Measurements from ENCODE around the gene FCSK. TPM values are rescaled to one million over a fixed set of nuclear protein-coding genes. Genes with fewer than 3 reads are reported as not detected.

FCSK gene
- total and polyA plus RNA-seq, 2 of the 13 experiments (the other 11 are each of a cell fraction or from before 2014, with no cell fraction given) = 9.1 to 19.2 TPM

DNA sequence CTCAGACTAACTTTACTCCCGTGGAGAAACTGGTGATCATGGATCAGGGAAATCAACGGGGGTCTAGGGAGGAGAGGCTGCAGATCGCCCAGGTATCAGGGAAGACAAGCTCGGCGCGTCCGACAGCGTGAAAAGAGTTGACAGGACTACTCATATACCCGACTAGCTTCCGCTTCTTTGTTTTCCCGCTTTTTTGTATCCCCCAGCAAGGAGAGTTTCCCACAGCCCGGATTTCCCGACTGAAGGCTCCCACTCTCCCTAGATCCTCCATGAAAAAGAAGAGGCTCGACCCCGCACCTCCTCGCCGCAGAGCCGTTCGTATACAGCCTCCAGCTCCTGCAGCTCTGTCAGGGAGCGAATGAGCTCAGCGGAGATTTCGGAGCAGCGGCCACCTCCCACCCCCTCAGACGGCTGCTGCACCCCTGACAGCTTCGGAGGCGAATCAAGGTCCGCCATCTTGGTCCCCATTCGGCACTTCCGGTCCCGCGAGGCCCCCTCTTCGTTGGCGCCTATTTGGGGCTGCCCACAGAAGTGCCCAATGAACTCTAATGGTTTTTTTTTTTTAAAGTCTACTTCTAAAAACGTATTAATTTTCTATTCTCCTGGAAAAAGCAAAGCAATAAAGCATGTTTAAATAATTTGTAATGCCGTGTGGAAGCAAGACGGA lies 68.8 kb downstream of the FCSK start, which contains the start of gene COG4 (continued):
- TF ChIP-seq ZNF703 (CRISPR knock-in tag; IDR thresholded peaks at IDR 0.05; ENCODE audit: borderline replicate concordance) (no peak; the same call in 1 of the 2 replicates), KAT8 (CRISPR knock-in tag; IDR thresholded peaks at IDR 0.05) (peak; percentile 95), KLF13 (CRISPR knock-in tag; IDR thresholded peaks at IDR 0.05) (no peak), HDAC1 (CRISPR knock-in tag; IDR thresholded peaks at IDR 0.05) (peak; percentile 84), ZNF441 (CRISPR knock-in tag; IDR thresholded peaks at IDR 0.05; ENCODE audit: borderline replicate concordance) (no peak), ETV5 (CRISPR knock-in tag; IDR thresholded peaks at IDR 0.05; ENCODE audit: borderline replicate concordance) (peak; percentile 86), ZNF577 (CRISPR knock-in tag; IDR thresholded peaks at IDR 0.05; ENCODE audit: borderline replicate concordance, low read depth) (peak; percentile 67; the same call in 1 of the 2 replicates), KDM5A (IDR thresholded peaks at IDR 0.05; ENCODE audit: borderline replicate concordance, low read length) (peak; percentile 99), REXO4 (CRISPR knock-in tag; IDR thresholded peaks at IDR 0.05; ENCODE audit: borderline replicate concordance) (no peak), MIXL1 (CRISPR knock-in tag; IDR thresholded peaks at IDR 0.05) (no peak), CBX2 (IDR thresholded peaks at IDR 0.05; ENCODE audit: low read depth, low read length) (no peak), CBX2 (CRISPR knock-in tag; IDR thresholded peaks at IDR 0.05; ENCODE audit: low read depth) (no peak), ZNF230 (CRISPR knock-in tag; IDR thresholded peaks at IDR 0.05) (0 out of 2 replicates have a peak, but pooled peaks have one; percentile 53), ZNF777 (CRISPR knock-in tag; IDR thresholded peaks at IDR 0.05) (peak; percentile 47; the same call in 1 of the 2 replicates)
- TF ChIP-seq, protein P1, sequence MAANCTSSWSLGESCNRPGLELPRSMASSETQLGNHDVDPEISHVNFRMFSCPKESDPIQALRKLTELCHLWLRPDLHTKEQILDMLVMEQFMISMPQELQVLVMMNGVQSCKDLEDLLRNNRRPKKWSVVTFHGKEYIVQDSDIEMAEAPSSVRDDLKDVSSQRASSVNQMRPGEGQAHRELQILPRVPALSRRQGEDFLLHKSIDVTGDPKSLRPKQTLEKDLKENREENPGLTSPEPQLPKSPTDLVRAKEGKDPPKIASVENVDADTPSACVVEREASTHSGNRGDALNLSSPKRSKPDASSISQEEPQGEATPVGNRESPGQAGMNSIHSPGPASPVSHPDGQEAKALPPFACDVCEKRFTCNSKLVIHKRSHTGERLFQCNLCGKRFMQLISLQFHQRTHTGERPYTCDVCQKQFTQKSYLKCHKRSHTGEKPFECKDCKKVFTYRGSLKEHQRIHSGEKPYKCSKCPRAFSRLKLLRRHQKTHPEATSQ (CRISPR knock-in tag; IDR thresholded peaks at IDR 0.05; ENCODE audit: borderline replicate concordance) = no peak; the same call in 1 of the 2 replicates
- TF ChIP-seq, protein P2, sequence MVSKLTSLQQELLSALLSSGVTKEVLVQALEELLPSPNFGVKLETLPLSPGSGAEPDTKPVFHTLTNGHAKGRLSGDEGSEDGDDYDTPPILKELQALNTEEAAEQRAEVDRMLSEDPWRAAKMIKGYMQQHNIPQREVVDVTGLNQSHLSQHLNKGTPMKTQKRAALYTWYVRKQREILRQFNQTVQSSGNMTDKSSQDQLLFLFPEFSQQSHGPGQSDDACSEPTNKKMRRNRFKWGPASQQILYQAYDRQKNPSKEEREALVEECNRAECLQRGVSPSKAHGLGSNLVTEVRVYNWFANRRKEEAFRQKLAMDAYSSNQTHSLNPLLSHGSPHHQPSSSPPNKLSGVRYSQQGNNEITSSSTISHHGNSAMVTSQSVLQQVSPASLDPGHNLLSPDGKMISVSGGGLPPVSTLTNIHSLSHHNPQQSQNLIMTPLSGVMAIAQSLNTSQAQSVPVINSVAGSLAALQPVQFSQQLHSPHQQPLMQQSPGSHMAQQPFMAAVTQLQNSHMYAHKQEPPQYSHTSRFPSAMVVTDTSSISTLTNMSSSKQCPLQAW (CRISPR knock-in tag; IDR thresholded peaks at IDR 0.05) = peak; percentile 70; the same call in 1 of the 2 replicates
- TF ChIP-seq, protein P3, sequence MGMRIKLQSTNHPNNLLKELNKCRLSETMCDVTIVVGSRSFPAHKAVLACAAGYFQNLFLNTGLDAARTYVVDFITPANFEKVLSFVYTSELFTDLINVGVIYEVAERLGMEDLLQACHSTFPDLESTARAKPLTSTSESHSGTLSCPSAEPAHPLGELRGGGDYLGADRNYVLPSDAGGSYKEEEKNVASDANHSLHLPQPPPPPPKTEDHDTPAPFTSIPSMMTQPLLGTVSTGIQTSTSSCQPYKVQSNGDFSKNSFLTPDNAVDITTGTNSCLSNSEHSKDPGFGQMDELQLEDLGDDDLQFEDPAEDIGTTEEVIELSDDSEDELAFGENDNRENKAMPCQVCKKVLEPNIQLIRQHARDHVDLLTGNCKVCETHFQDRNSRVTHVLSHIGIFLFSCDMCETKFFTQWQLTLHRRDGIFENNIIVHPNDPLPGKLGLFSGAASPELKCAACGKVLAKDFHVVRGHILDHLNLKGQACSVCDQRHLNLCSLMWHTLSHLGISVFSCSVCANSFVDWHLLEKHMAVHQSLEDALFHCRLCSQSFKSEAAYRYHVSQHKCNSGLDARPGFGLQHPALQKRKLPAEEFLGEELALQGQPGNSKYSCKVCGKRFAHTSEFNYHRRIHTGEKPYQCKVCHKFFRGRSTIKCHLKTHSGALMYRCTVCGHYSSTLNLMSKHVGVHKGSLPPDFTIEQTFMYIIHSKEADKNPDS (CRISPR knock-in tag; IDR thresholded peaks at IDR 0.05) = 0 out of 2 replicates have a peak, but pooled peaks have one; percentile 61
- TF ChIP-seq, protein P4, sequence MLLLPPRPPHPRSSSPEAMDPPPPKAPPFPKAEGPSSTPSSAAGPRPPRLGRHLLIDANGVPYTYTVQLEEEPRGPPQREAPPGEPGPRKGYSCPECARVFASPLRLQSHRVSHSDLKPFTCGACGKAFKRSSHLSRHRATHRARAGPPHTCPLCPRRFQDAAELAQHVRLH (CRISPR knock-in tag; IDR thresholded peaks at IDR 0.05; ENCODE audit: borderline replicate concordance, low read depth) = no peak; the same call in 1 of the 2 replicates
- TF ChIP-seq, protein P5, sequence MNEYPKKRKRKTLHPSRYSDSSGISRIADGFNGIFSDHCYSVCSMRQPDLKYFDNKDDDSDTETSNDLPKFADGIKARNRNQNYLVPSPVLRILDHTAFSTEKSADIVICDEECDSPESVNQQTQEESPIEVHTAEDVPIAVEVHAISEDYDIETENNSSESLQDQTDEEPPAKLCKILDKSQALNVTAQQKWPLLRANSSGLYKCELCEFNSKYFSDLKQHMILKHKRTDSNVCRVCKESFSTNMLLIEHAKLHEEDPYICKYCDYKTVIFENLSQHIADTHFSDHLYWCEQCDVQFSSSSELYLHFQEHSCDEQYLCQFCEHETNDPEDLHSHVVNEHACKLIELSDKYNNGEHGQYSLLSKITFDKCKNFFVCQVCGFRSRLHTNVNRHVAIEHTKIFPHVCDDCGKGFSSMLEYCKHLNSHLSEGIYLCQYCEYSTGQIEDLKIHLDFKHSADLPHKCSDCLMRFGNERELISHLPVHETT (CRISPR knock-in tag; conservative IDR thresholded peaks at IDR 0.05) = 0 out of 2 replicates have a peak, but pooled peaks have one; percentile 15
- TF ChIP-seq, protein P6, sequence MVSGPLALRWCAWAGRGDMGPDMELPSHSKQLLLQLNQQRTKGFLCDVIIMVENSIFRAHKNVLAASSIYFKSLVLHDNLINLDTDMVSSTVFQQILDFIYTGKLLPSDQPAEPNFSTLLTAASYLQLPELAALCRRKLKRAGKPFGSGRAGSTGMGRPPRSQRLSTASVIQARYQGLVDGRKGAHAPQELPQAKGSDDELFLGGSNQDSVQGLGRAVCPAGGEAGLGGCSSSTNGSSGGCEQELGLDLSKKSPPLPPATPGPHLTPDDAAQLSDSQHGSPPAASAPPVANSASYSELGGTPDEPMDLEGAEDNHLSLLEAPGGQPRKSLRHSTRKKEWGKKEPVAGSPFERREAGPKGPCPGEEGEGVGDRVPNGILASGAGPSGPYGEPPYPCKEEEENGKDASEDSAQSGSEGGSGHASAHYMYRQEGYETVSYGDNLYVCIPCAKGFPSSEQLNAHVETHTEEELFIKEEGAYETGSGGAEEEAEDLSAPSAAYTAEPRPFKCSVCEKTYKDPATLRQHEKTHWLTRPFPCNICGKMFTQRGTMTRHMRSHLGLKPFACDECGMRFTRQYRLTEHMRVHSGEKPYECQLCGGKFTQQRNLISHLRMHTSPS (CRISPR knock-in tag; IDR thresholded peaks at IDR 0.05; ENCODE audit: low read depth) = no peak

Data from HepG2 (cell line).